Fibroblast of skin of back (primary cell): ENCODE results near the gene UGT2B17. TPM values are rescaled to one million over a fixed set of nuclear protein-coding genes. Genes with fewer than 3 reads are reported as not detected.
"Not testable (repeated sequence)": the region's sequence is repeated elsewhere in the genome, so short reads cannot be mapped to it uniquely, and the experiment has no call there.

ENCODE experiments used
- DNase-seq: peaks from one replicate; pipeline ENCODE4 v3.0.0-alpha.2; 2013
- polyA plus RNA-seq, 2 experiments: library from polyadenylated mRNA; unstranded; fragments of 120-200 nt; gene quantifications; one replicate each; pipeline ENCODE4 v1.2.1, GENCODE V29; 2013; ENCODE audit not compliant: insufficient read length in 2 of 2

Gene UGT2B17
- polyA plus RNA-seq (2013, experiment 1 of 2; ENCODE audit: insufficient read length): not detected
- not detected for polyA plus RNA-seq (2013, experiment 2 of 2; ENCODE audit: insufficient read length)

DNA sequence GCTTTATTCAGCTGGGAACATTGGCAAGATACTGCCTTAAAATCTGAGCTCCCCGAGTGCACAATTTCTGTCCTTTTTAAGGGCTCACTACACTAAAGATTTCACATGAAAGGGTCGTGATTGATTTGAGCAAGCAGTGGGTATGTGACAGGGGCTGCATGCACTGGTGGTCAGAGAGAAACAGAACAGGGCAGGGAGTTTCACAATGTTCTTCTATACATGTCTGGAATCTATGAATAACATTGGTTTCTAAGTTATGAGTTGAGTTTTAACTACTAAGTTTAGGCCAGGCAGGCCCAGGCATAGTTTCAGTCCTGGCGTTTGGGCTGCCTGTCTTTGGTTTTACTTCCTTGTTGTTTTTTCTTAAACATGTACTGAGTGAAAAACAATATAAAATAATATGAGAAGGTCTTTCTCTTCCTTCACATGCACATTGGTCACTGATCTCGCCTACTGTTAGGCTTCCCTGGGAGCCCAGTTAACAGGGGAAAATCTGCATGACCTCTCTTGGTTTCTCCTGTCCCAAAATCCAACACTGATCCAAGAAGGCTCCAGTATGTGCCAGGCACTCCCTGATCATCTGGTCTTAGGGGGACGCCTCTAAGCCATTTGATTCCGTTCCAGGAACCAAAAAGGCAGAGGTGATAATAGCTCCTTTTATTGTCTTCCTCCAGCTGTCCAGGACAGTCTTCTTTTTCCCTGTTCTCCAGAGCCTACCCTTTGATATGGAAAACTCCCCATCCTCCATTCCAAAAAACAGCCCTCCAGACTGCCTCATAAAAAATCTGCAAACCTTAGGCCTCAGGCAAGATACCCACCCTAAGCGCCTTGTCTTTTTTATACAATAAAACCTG lies at the start of gene UGT2B17:
Gene UGT2B17, minus strand, starts transcription at position 51 of the 854 bp plus-strand sequence. CDS start 7,838 bp downstream, outside the sequence.
- no peak for DNase-seq

DNA sequence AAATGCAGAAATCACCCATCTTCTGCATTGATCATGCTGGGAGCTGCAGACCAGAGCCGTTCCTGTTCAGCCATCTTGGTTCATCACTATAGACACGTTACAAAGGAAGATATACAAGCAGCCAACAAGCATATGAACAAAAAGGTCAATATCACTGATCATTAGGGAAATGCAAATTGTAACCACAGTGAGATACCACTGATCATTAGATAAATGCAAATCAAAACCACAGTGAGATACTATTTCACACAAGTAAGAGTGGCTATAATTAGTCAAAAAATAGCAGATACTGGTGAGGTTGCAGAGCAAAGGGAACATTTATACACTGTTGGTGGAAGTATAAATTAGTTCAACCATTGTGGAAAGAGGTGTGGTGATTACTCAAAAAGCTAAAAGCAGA lies 46.6 kb upstream of the UGT2B17 start:
- not testable (repeated sequence) for DNase-seq

DNA sequence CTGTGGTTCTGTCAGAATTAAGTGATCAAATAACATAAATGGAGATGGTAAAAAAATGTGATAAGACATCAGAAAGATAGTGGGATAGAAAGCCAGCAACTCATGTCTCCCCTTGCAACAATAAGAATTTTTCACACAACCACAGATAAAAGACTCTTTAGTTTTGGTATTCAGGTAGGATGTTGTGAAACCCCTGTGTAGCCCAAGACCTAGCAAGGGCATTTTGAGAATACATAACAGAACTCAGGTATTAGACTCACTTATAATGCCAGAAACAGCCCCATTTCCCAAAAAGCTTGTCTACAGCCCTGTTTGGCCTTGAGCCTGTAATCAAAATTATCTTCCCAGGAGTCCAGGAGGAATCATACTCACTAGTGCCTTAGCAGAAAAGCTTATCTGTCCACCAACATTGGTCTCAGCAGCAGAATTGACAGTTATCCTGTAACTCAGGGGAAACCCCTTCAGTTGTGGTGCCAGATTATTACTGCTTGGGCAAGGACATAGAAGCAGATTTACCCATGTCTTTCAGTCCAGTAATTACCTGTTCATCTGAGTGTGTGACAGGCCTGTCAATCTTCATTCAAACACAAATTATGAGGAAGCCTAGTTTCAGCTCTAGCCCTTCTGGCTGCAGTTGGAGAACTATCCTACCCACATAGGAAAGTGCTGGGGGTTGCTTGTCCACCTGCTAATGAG lies 41.0 kb upstream of the UGT2B17 start:
- no peak for DNase-seq

DNA sequence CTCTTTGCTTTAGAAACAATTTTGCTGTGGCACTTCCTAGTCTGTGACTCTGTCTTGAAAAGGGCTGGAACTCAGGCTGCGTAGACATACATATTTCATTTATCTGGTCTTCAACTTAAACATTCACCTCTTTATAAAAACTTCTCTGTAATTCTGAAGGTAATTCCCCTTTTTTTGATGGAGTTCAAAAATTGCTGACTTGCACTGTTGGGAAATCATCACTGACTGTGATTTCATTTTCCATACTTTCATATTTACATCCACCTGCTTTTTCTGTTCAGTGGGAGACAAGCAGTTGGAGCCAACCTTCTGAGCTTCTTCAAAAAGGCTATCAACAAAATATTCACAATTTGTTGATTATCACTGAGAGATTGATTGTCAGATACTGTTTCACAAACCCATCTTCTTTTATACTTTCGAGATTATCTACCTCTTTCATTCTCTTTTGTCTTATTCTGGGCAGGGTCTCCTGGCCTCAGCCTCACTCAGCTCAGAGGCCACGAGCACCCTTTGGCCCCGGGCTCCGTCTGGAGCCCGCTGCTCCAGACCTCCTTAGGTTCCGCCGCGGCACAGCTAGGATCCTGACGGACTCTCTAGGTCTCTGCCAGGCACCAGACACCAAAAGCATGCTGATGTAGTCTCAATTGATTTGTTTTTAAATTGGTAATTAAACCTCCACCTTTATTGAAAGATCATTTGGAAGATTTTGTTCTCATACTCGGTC lies 39.7 kb upstream of the UGT2B17 start:
- no peak for DNase-seq

DNA sequence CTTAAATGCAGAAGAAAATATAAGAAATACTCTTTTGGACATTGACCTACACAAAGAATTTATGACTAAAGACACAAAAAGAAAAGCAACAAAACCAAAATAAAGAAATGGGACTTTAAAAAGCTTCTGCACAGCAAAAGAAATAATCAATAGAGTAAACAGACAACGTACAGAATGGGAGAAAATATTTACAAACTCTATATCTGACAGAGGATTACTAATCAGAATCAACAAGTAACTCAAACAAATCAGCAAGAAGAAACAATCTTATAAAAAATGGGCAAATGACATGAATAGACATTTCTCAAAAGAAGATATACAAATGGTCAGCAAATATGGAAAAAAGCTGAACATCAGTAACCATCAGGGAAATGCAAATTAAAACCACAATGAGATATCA lies 37.6 kb upstream of the UGT2B17 start:
- DNase-seq: no peak

DNA sequence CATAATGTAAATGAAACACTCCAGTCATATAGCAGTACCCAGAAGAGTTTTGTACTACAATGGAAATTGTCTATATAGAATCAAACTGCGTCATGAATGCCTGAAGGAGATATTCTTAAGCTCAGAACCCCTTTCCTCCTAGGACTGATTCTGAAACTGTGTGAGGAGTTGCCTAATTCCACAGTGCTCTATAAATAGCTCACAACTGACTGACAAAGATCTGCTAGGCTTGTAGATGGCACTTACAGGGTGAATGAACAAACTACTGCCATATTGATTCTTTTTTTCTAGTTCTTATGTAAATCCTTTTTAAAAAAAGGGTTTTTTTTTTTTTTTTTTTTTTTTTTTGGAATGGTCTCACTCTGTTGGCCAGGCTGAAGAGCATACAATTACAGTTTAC lies 30.1 kb upstream of the UGT2B17 start:
- no peak for DNase-seq

DNA sequence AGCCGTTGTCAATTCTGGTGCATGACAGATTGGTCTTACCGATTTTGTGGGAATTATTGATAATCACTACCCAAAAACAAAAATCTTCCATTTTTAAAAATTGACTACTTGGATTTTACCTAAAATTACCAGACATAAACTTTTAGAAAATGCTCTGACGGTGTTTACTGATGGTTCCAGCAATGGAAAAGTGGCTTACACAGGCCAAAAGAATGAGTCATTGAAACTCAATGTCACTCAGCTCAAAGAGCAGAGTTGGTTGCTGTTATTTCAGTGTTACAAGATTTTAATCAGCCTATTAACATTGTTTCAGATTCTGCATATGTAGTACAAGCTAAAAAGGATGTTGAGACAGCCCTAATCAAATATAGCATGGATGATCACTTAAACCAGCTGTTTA lies 23.0 kb upstream of the UGT2B17 start:
- DNase-seq: no peak

DNA sequence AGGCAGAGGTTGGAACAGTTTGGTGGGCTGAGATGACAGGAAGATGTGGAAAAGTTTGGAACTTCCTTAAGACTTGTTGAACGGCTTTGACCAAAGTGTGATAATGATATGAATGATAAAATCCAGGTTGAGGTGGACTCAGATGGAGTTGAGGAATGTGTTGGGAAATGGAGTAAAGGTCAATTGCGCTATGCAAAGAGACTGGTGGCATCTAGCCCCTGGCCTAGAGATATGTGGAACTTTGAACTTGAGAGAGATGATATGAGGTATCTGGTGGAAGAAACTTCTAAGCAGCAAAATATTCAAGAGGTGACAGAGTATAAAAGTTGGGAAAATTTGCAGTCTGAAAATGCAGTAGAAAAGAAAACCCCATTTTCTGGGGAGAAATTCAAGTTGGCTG lies 21.4 kb upstream of the UGT2B17 start:
- no peak for DNase-seq

DNA sequence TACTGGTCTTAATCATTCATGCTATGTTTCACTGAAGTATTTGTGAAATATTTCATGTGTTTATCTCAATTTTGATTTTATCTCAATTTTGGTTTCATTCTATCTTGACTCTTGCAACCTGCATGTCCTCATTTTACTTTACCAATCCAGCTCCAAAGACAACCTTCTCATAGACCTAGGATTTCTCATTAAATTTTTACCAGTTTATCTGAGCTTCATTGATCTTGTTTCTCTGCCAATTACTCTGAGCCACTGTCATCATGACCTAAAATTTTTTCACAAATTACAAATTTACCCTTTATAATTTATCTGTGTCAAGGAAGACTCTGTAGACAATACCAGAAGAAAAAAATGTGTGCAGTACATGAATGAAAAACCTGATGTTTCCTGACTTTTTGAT lies 18.6 kb upstream of the UGT2B17 start:
- no peak for DNase-seq

DNA sequence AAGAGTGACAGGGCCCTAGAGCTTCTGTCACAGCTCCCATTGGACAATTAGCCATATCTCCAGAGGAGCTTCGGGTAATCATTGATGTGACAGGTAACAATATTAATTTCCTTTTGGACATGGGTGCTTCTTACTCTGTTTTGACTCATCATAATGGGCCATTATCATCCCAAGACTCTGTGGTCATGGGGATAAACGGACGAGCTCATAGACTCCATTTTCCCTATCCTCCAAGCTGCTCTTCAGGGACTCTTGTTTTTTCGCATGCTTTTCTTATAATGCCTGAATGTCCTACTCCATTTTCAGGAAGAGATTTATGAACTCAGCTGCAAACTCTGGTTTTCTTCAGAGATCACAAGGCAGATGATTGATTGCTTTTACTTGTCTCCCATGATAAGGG lies 17.0 kb upstream of the UGT2B17 start:
- no peak for DNase-seq

DNA sequence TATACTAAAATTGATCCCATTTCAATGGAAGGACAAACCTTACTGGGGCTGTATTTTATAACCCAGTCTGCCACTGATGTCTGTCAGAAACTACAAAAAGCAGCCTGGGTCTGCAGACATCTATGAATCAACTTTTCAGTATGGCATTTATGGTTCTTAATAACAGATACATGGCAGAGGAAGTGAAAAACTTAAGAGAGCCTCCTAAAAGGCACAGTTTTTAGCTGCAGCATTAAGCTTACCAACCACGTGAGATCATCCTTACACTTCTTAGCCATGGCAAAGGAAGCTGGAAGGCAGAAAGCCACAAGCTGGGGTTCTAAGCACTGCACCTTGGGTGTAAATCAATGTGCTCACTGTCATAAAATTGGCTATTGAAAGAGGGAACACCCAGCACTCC lies 16.6 kb upstream of the UGT2B17 start:
- no peak for DNase-seq

DNA sequence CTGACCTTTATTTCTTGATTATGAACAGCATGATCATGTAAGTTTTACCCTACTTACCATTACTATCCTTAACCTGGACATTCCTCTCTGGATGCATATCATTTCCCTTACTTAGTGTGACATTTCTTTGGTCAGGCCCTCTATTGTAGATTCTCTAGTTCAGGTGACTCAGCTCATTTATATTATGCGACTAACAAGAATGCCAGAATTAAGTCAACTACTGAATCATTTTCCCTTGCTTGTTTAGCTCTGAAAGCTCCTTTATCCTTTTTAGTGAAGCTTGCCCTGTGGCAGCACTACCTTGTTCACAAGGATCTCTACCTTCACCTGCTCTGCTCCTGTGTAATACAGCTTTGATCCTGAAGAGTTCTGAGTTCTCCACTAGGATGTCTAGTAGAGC lies 15.1 kb upstream of the UGT2B17 start:
- no peak for DNase-seq

DNA sequence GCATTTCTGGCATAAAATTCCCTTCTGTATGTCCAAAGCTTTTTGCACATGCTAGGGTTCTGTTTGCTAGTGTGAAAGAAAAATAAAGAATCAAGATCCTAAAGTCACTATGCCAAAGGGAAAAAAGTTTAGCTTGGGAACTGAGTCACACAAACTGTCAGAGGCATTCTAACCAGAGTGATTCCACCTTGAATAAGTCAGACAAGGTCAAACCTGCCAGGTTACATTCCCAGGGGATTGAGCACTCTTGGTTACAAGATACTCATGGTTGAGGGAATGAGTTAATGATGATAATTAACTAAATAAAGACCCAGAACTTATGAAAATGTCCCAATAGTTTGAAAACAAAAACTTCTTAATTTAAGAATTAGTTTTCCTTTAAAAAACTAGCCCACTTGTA lies 13.7 kb upstream of the UGT2B17 start:
- DNase-seq: no peak

DNA sequence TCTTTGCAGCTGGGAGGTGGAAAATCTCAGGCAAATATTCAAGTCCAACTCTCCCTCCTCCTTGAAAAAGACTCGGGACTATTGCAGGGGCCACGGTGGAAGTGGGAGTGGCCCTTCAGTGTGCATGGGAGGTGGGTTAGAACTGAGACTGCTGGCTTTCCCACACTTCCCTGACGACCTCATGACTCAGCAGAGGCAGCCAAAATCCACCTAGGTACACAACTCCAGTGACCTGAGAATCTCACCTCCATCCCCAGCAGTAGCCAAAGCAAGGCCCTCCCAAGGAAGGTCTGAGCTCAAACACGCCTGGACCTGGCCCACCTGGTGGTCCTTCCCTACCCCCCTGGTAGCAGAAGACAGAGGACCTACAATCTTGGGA lies 6.2 kb upstream of the UGT2B17 start:
- no peak for DNase-seq

DNA sequence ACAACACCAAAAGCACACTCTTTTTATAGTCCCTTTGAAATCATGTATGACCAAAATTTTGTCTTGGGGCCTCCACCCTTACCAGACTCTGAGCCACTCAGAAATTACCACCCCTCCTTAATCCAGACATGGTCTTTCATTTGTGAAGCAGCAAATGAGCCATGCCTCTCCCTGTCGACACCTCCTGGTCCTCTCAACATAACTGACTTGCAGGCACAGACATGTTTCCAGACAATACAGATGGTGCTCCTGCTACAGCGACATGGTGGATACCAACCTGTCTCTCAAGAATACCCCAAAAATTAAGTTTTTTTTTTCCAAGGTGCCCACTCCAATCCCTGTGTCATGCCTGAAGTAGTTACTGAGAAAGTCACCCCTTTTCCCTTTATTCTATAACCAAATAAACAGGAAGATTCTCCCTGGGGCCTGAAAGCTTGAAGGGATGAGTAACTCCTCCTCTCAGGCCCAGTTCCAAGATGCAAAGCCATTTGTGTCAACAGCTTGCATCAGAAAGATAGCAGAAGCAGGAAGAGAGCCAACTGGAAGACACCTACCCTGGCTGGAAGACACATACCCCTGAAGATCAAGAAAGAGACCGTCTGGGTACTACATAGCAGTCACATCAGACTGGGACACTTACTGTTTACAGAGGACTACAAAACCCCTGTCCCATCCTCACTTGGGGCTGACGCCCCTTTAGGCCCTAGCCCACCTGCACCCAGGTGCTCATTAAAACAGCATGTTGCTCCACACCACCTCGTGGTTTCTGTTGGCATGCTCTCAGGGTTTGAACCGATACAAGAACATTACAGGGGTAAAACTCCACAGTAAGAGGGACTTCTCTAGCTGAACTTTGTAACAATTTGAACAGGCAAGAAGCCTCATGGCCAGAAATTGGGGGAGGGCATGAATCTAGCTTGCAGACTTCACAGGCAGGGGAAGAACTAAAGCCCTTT lies 5.5 kb upstream of the UGT2B17 start:
- DNase-seq: no peak

DNA sequence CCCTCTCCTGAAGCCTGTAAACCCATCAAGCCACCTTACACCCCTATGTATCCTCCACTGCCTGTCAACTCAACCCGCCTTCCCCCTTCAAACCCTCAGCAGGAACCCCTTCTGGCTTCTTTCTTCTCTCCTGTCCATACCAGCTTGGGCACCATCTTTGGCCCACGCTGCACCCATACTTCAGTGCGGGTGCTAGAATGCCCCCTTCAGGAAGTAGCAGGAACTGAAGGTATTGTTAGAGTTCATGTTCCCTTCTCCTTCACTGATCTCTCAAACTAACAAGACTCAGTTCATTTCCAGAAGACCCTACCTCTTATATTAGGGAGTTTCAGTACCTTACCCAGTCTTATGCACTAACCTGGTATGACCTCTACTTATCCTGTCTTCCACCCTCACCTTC lies 1.5 kb upstream of the UGT2B17 start:
- DNase-seq: no peak

DNA sequence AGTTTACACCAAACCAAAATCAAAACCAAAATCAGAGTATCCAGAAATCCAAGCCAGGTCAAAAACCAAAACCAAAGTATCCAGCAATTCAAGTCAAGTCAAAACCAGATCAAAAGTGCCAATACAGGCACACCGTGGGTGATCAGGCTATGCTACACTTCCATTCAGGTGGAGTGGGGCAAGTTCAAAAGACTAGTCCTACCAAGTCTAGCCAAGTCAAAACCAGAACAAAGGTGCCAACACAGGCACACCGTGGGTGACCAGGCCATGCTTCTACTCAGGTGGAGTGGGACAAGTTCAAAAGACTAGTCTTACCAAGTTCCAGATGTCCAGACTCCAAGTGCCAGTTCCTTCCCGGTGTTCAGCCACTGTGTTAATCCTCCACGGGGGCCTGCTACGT lies 486 bp downstream of the UGT2B17 start:
- not testable (repeated sequence) for DNase-seq

DNA sequence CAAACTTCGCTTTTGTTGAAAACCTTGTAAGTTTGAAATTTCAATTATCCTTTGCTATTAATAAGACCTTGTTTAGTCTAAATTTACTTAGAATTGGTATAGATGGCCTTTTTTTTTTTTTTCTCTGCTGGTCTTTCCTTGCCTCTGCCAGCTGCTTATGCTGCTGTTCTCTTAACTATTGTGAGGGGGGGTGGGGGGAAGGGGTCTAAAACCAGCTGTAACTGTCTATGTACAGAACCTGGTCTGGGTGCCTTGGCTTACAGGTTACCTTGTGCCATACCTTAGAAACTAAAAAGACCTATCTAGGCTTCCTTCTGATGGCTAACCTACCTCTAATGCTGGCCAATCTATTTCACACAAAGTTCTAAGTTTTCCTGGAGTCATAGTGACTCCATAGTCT lies 1.0 kb downstream of the UGT2B17 start:
- DNase-seq: no peak

DNA sequence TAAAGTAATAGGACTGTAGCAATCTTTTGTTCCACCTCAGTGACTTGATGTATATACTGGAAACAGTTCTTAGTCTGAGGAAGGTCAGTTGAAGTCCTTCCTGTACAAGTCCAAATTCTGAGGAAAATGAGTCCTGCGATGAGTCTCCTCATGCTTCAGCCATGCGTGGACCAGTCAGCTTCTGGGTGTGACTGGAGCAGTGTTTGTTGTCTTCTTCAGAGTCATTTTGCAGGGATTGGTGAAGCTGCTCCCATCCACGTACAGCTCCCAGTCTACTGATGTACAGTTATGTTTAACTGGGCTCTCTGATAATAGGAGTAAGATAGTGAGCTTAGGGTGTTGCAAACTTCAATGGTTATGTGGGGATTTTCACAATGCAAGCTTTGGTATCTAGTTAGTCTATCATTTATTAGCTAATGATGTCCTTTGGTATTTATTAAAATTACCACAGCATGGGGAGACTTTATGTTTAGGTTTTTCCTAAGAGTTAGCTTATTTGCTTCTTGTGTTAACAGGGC lies 3.4 kb downstream of the UGT2B17 start:
- no peak for DNase-seq

DNA sequence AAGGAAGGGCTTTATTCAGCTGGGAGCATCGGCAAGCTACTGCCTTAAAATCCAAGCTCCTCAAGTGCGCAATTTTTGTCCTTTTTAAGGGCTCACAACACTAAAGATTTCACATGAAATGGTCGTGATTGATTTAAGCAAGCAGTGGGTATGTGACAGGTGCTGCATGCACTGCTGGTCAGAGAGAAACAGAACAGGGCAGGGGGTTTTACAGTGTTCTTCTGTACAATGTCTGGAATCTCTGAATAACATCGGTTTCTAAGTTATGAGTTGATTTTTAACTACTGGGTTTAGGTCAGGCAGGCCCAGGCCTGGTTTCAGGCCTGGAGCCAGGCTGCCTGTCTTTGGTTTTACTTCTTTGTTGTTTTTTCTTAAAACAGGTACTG lies 6.0 kb downstream of the UGT2B17 start:
- no peak for DNase-seq

DNA sequence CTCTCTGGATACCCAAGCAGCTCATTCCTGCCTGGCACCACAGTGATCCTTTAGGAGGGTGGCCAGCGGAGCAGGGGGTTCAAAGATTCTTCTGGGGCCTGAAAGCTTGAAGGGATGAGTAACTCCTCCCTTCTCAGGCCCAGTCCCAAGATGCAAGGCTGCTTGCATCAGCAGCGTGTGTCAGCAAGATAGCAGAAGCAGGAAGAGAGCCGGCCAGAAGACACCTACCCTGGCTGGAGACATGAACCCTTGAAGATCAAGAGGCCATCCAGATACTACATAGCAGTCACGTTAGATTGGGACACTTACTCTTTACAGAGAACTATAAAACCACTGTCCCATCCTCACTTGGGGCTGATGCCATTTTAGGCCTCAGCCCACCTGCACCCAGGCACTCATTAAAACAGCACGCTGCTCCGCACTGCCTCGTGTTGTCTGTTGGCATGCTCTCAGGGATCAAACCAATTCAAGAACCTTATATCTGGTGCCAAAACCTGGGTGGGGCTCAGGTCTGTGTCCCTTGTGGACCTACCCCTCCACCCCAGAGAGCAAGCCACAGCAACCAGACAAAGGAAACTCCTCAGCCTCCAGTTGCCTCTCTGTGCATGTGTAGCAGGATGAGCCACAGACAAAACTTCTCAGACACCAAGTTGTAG lies 6.5 kb downstream of the UGT2B17 start:
- no peak for DNase-seq
